HT-29 (cell line): Measurements from ENCODE around the gene SAE1. TPM values are rescaled to one million over a fixed set of nuclear protein-coding genes. Genes with fewer than 3 reads are reported as not detected.

Experiments
- DNase-seq: peaks from one replicate; pipeline ENCODE4 v3.0.0-alpha.2; 2015; ENCODE audit warnings: low spot score
- total RNA-seq: library from RNA; depleted of rRNA; stranded (reverse); fragments of >200 nt; shearing (Covaris generic); gene quantifications from 2 replicates; pipeline ENCODE4 v1.2.3, GENCODE V29; 2014

The SAE1 gene
- total RNA-seq, 1 experiment from 2014 or later: 220 TPM

DNA sequence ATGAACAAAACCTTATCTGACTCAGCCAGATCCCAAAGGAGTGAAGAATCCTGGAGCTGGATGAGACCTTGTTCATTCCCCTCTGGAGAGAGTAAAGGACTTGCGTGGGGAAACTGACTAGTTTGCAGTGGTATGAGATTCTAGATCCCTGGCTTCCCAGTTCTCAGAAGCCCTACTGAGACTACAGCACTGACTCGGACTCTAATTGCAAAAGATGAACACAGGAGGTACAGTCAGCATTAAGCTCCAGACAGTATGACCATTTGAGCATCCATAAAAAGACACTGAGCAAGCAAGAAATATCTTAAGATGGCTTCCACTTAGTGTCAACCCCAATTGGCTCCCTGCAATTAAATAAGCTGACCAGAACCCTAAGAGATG is 23.8 kb upstream of the SAE1 start:
- DNase-seq: peak; percentile 31

DNA sequence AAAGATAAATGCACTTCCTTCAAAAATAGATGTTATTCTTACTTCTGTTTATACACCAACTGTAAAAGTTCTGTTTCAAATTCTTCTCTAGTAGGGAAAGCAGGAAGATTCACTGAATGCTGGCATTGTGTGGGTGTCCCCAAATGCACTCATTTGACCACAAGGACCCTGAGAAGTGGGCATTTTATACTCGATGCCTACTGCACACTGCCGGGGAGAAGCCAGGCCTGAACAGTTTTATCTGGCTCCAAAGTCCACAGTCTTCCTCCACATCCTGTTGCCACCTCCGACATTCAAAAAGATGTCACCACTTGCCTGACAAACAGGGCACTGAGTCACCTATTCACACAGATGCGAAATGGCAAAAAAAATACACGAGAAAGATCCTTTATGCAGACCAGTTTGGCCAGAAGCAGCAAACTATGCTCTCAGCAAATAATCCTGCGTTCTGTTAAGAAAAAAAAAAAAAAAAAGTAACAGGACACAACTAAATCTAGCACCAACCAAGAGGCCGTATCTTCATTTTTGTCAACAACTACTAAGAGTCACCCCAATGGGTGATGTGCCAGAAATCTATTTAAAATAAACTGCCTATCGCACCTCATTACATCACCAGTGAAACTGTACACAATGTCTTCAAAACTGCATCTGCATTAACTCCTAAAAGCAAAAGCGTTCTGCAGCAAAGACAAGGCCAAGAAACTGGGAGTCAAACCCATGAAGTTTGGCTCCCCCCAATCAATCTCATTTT is 23.3 kb upstream of the SAE1 start:
- DNase-seq: peak; percentile 92

DNA sequence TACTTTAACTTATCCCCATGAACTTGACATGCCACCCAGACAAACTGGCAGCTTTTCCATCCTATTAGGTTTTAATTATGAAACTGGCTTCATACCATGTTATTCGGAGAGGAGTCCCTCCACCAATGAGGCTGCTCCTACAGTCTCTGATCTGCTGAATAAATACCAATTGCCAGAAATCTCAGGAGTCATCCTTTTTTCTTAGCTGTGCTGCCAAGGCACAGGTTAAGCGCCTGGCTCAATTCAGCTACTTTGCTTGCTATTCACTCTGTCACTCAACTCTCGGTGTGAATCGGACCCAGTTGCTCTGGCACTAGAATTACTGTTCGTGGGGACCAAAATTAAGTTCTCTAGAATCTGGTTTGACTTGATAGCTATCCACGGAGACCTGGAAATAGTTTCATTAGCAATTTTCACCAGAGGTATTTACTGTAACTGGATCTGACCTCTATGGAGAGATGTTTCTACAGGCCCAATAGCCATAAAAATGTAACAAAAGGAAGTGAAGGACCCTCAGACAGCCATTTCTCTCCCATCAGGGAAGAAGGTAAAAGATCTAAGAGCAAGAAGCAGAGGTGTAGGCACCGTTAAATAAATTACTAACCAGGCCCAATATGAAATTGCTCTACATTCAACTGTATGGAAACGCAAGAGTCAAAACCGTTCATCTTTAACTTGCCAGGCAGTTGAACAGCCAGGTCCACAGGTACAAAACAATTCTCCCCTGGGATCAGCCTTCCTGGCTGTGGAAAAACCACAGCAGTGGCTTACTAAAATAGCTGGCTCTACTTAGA is 22.5 kb upstream of the SAE1 start:
- peak; percentile 75 for DNase-seq

DNA sequence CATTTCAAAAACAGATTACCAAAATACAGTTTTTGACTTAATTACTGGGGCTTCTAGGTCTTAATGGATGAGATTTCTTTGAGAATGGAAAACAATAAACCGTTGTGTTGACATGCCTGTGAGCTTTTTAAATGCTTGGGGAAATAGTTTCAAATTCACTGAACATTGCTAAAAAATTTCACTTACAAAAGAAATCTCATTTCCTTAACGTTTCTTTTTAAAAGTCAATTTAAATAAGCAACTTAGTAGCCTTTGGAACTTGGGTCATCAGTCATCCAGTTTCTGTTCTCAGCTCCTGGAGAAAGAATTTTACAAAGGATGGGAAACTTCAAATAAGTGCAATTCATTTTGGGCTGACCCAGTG is 21.5 kb upstream of the SAE1 start:
- DNase-seq: no peak

DNA sequence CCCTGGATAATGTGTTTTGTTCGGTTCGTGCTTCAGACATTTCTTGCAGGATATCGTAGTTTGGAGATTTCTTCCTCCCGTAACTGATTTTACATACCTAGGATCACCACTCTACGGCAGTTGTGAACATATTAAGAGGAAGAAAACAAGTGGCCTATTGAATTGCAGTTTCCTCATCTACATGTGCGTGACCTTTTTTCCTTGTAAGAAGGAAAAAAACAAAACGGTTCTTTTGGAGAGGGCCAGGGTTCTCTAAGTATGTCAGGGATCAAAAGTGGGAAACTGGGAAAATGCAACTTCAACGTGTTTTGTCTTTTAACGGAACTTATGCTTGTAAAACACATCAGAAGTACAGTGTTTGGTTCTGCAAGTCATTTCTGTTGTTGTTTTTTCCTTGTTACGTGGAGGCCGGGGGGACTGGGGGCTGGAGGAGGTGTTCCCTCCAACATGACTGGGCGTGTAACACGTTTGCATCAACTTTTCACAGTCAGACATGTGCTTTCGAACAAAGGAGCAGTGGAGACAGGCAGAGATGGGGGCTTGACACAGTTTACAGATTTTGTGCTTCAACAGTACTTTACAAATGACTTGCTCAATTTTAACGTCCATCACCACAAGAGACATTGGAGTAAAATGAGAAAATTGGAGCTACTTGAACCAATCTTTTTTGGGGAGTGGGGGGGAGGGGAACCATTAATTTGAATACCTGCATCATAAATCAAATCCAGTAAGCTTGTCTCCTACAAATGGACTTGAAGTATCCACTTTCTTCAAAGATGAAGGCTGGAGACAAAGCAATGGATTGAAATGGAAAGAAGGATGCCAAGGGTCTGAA is 20.9 kb upstream of the SAE1 start:
- peak; percentile 83 for DNase-seq

DNA sequence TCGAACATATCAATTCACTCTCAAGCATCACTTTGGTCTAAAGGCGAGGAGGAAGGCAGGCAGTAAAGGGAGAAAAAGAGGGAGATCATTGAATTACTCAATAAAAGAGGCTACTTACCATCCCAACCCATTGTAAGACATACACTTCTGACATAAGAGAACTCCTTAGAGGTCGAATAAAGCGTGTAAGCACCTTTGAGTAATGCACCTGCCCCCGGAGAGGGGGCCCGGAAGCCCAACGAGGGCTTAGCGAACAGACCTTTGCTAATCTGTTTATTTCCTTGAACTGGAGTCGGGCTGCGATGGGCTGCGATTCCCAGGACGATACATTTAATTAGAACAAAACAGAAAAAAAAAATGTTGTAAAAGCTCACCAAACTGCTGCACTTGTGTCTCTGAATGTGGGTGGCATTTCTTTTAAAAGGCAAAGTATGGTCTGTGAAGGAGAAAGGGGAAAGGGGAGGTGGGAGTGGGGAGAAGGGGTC is 20.1 kb upstream of the SAE1 start:
- DNase-seq: peak; percentile 80

DNA sequence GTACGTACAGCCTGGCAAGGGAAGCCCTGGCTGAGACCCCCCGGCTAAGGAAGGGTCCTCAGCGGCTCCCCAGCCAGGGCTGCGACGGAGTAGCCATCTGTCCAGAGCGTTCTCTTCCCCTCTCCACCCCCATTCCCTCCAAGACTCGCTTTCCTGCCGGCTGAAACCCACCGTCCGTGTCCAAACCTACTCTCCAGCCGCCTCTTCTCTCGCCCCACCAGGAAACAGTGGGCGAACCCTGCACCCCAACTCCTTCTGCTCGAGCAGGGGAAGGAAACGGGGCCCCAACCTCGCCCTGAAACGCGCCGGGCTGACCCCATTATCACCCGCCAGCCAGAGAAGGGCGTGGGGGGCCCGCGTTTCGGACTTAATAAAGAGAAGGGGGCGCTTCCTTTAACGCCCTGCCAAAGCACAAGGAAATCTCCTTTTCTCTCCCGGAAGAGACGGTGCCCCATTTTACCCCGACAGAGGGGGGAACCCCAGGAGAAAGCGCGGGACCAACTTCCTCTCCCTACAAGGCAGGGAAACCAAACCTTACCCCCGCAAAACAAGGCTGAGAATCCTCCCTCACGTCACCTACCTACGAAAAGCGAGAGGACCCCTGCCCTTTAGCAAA is 19.5 kb upstream of the SAE1 start:
- DNase-seq: peak; percentile 68

DNA sequence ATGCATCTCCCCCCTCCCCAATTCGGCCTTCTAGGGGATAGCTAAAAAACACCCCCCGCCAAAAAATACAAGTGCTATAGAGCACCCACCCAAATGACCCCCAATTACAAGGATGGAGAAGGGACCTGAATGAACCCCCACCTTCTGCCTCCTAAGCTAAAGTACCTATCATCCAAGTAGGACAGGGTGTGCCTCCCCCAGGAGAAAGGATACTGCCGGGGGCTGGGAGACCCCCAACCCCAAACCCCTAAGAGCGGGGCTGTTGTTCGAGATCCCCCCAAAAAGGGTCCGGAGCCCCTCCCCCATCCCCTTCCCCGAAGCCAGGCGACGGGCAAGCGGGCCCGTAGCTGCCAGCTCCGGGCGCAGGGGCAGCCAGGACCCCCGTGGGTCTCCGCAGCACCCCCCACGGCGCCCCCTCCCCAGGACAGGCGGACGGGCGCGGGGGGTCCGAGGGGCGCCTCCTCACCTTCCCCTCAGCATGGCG is 18.9 kb upstream of the SAE1 start:
- peak; percentile 46 for DNase-seq

DNA sequence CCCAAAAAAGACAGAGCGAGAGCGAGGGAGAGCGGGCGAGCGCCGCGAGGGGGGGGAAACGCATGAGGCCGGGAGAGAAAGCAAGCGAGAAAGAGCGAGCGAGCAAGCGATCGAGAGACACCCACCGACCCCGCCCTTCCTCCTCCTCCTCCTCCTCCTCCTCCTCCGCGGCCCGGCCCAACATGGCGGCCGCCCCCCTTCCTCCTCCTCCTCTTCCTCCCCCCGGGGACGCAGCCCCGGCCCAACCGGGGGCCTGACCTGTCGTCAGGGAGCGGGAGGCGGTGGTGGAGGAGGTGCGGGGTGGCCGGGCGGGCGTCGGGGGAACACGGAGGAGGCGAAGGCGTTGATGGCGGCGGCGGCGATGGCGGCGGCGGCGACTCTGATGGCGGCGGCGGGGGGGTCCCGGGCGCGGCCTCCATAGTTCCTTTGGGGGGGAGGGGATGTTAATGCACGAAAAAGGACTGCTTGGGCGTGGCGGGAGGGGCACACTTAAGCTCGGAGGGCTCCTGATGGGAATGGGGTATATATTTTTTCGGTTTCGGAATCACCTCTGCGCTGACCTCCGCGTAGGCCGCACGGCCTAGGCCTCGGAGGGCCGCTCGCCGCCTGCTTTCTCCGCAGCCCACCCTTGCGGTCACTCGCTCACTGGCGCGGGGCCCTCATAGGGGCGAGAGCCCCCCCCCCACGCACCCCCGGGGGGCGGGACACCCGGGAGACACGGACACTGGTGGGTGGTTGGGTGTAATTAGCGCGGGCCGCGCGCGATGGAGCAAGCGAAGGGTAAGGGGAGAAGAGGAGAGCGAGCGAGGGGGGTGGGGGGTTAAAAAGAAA is 18.3 kb upstream of the SAE1 start:
- peak; percentile 88 for DNase-seq

DNA sequence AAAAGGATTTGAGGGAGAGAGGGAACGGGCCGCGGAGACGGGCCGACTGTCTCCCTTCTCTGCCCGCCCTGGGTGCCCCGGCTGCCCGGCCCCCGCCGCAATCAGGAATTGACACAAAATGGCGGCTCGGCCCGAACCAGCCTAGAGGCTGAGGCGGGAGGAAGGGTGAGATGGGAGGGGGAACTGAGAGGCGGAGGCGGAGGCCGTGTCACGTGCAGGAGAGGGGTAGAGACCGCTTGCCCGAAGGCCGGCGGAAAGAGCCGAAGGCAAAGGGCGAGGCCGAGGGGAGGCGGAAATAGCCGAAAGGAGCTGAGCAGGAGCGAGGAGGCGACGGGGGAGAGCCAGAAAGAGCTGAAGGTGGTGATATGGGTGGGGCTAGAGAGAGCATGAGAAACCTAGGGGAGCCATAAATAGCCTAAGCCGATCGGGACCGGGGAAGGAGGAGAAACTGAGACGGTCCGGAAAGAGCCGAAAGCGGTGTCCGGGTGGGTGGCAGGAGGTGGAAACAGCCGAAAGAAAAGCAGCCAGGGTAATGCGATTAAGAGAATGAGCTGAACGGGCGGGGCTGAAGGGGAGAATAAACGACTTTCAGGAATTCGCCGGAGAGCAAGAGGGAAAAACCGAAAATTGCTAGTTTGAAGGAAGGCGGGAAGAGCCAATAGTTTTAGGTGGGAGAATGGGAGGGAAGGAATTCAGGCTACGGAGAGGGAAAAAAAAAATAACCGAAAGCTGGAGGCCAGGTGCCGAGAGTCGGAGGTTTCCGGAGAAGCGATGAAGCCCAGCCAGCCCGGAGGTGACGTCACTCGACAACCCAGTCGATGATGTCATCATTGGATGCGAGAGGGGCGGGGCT is 17.4 kb upstream of the SAE1 start, which contains the start of gene ZC3H4:
ZC3H4 (minus strand) TSS at position 780 of the 853 bp plus-strand sequence. CDS start 1,192 bp downstream, outside the sequence.
- DNase-seq: peak; percentile 100

DNA sequence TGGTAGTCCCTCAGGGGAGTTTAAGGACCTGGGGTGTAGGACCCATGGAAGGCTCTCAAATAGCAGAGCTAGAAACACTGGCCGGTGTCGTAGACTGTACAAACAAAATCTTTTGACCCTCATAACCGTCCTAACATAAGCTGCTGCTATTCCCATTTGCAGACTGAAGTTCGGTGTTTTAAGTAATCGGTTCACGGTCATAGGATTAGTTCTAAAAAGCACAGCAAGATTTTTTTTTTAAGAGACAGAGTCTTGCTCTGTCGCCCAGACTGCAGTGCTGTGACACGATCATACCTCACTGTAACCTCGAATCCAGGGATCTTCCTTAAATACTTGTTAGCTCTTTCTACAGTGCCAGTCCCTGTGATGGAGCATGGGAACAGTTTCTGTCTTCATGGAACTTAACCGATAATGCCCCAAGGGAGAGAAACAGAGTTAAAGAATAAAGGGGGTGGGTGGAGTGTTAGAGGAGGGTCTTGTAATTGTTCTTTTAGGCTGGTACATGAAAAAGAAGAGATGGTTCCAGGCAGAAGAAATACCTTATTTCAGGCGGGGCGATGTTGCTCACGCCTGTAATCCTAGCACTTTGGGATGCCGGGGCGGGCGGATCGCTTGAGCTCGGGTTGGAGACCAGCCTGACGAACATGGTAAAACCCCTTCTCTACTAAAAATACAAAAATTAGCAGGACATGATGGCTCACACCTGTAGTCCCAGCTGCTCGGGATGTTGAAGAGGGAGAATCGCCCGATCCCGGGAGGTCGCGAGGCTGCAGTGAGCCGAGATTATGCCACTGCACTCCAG is 16.6 kb upstream of the SAE1 start:
- no peak for DNase-seq

DNA sequence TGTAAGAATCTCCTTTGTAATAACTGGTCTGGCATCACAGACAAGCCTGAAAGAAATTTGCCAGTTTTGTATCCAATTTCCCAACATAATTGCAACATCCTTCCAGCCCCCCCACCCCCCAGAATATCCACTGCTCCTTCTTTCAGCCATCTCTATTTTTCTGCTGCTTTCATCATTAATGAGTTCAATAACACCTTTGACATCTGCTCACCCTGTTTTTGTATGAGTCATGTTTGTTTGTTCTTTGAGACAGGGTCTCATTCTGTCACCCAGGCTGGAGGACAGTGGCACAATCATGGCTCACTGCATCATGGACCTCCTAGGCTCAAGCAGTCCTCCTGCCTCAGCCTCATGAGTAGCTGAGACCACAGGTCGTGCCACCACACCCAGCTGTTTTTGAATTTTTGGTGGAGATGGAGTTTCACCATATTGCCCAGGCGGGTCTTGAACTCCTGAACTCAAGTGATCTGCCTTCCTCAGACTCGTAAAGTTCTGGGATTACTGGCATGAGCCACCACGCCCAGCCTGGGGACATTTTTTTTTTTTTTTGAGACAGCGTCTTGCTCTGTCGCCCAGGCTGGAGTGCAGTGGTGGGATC is 10.1 kb upstream of the SAE1 start:
- no peak for DNase-seq

DNA sequence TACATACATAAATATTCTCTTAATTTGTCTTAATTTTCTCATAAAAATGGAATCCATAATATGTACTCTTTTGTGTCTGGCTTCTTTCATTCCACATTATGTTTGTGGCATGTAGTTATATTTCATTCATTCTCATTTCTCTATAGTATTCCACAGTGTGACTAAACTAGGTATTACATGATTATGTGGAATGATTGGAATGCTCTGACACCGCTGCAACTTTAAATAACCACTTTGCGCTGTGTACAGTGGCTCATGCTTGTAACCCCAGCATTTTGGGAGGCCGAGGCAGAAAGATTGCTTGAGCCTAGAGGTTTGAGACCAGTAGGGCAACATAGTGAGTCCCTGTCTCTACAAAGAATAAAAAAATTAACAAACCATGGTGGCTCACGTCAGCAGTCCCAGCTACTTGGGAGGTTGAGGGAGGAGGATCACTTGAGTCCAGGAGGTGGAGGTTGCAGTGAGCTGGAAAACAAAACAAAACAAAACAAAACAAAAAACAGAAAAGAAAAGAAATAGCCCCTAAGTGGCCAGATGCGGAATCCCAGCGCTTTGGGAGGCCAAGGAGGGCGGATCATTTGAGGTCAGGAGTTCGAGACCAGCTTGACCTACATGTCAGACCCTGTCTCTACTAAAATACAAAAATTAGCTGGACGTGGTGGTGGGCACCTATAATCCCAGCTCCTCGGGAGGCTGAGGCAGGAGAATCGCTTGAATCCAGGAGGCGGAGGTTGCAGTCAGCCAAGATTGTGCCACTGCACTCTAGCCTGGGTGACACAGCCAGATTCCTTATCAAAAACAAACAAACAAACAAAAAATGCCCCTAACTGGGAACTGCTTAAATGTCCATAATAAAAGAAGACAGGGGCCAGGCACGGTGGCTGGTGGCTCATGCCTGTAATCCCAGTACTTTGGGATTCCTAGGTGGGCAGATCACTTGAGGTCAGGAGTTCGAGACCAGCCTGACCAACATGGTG is 8.0 kb upstream of the SAE1 start:
- no peak for DNase-seq

DNA sequence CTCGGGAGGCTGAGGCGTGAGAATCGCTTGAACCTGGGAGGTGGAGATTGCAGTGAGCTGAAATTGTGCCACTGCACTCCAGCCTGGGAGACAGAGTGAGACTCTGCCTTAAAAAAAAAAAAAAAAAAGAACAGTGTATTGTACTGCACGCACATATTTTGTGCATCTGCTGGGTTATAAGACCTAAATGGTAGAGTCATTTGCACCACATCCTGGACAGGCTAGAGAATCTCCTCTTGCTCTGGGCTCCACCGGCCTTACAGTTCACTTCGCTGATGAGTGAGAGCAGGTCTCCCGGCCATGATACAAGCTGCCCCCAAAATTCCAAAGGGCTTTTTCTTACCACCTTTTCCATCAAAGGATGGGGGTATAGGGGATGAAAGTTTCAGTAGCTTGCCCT is 7.2 kb upstream of the SAE1 start:
- no peak for DNase-seq

DNA sequence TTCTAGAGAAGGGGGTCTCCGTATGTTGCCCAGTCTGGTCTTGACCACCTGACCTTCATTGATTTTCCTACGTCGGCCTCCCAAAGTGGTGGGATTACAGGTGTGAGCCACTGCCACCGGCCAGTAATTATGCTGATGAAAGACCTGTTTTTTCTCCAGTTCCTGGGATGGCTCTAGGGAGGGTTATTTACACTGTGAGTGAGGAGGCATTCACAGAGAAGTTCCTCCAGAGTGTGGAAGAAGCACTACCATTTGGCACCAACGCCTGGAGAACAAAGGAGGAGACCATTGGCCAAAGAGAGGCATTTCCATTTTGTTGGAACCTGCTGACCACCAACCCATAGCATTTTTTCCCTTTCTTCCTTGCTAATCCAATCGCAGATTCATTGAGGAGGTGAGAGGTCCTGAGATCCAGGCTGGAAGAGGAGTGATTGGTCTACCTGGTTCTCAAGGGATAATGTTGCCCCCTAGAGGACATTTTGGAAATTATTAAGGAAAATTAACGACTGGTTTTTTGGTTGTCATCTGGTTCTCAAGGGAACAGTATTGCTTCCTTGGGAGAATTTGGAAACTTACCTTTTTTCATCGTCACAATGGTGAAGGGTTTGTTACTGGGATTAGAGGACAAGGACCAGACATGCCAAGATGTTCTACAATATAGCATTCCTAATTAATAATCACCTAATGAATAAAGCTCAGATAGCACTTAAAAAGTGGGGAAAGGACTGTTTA is 5.5 kb upstream of the SAE1 start:
- peak; percentile 99 for DNase-seq

DNA sequence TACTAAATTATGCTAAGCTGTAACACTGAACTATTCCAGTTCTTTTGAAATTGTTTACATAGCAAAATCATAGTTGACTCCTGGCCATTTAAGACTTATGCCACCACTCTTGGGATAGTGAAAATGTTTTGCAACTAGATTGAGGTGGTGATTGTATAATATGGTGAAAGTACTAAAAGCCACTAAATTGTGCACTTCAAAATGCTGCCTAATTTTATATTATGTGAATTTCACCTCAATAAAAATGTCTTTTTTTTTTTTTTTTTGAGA is 5.0 kb upstream of the SAE1 start:
- no peak for DNase-seq

DNA sequence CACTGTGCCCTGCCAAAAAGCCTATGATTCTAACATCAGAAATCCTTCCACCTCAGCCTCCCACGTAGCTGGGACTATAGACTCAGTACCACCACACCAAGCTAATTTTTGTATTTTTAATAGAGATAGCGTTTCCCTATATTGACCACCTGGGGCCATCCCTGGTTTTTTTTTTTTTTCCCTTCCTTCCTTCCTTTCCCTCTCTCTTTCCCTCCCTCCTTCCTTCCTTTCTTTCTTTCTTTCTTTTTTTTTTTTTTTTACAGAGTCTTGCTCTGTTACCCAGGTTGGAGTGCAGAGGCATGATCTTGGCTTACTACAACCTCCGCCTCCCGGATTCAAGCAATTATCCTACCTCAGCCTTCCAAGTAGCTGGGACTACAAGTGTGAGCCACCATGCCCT is 1.1 kb upstream of the SAE1 start:
- DNase-seq: no peak
